ENCODE measurements around the gene DAD1.

Gene DAD1

DNA sequence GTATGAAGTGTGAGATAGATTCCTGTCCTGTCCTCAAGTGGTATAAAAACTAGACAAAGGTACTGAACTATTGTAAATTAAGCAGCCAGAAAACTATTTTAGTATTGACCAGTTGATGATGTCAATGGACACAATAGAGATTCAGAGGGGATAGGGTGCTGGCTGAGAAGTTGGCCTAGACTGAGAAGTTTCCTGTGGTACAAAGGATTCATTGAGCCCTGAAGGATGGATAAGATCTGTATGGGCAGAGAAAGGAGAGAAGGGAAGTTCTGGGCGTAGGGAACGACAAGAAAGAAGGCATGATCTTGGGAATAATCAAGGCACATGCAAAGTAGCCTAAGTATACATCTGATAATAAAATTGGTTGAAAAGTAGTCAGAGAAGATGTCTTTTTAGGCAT is 44.6 kb downstream of the DAD1 start:
- TF ChIP-seq GATA2 (IDR thresholded peaks at IDR 0.05; ENCODE audit: low read depth, low read length) (no peak), GATA3 (IDR thresholded peaks at IDR 0.05; ENCODE audit: low read depth, low read length) (no peak)

- TF ChIP-seq GATA3 (IDR thresholded peaks at IDR 0.05; ENCODE audit: low read depth, low read length), result peak; percentile 17; the same call in 1 of the 2 replicates
- no peak; the same call in 1 of the 2 replicates for TF ChIP-seq GATA2 (IDR thresholded peaks at IDR 0.05; ENCODE audit: low read depth, low read length)
Observed at GRCh38 chr14:22542360-22542759, 46.7 kb downstream of the DAD1 start.

GRCh38 chr14:22541721-22542120 is 47.3 kb downstream of the DAD1 start:
- TF ChIP-seq GATA3 (IDR thresholded peaks at IDR 0.05; ENCODE audit: low read depth, low read length) (no peak), GATA2 (IDR thresholded peaks at IDR 0.05; ENCODE audit: low read depth, low read length) (no peak)

GRCh38 chr14:22540811-22541360 is 48.1 kb downstream of the DAD1 start:
- TF ChIP-seq GATA2 (IDR thresholded peaks at IDR 0.05; ENCODE audit: low read depth, low read length), result no peak

DNA sequence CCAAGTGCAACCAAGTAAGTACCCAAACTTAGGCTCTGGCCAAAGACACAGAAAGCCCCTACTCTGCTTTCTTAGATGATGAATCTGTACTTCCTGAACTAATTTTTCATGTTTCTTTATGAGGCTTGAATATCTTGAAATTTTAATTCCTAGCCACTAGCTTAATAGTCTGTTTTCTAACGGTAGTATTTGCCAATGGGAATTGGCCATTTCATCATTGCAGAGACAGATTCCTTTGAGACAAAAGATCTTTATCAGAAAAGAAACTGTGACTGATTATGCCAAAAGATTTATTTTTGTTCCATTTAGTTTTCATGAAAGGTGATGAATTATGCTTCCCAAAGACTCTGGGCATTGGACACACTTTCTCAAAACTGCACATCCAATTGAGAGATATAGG is 48.7 kb downstream of the DAD1 start:
- no peak for TF ChIP-seq GATA2 (IDR thresholded peaks at IDR 0.05; ENCODE audit: low read depth, low read length)
- no peak for TF ChIP-seq GATA3 (IDR thresholded peaks at IDR 0.05; ENCODE audit: low read depth, low read length)

- no peak for TF ChIP-seq GATA3 (IDR thresholded peaks at IDR 0.05; ENCODE audit: low read depth, low read length)
- TF ChIP-seq GATA2 (IDR thresholded peaks at IDR 0.05; ENCODE audit: low read depth, low read length), result no peak
Observed at GRCh38 chr14:22539831-22540230, 49.2 kb downstream of the DAD1 start.

- TF ChIP-seq GATA3 (IDR thresholded peaks at IDR 0.05; ENCODE audit: low read depth, low read length) (no peak), GATA2 (IDR thresholded peaks at IDR 0.05; ENCODE audit: low read depth, low read length) (no peak)
Observed at GRCh38 chr14:22538671-22539228, 50.3 kb downstream of the DAD1 start.

GRCh38 chr14:22537436-22538310 is 51.4 kb downstream of the DAD1 start:
- TF ChIP-seq GATA2 (IDR thresholded peaks at IDR 0.05; ENCODE audit: low read depth, low read length) (no peak), GATA3 (IDR thresholded peaks at IDR 0.05; ENCODE audit: low read depth, low read length) (no peak)

GRCh38 chr14:22536853-22537338 is 52.1 kb downstream of the DAD1 start:
- TF ChIP-seq GATA3 (IDR thresholded peaks at IDR 0.05; ENCODE audit: low read depth, low read length) (no peak), GATA2 (IDR thresholded peaks at IDR 0.05; ENCODE audit: low read depth, low read length) (no peak)

DNA sequence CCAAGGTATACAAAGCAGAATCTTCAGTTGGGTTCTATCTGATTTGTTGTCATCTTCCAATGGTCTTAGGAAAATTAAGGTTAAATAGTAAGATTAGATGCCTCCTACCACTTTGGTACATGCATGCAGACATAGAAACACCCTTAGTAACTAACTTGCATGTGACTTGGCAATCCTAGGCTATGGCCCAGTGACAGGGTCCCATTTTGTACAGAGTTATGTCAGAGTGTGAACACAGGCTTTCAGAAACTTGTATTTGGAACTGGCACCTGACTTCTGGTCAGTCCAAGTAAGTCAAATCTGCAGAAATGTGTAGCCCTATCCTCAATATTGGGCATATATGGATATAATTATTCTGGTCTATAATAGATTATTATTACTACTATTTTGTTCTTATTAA is 53.1 kb downstream of the DAD1 start:
- TF ChIP-seq GATA3 (IDR thresholded peaks at IDR 0.05; ENCODE audit: low read depth, low read length) (no peak), GATA2 (IDR thresholded peaks at IDR 0.05; ENCODE audit: low read depth, low read length) (no peak)

DNA sequence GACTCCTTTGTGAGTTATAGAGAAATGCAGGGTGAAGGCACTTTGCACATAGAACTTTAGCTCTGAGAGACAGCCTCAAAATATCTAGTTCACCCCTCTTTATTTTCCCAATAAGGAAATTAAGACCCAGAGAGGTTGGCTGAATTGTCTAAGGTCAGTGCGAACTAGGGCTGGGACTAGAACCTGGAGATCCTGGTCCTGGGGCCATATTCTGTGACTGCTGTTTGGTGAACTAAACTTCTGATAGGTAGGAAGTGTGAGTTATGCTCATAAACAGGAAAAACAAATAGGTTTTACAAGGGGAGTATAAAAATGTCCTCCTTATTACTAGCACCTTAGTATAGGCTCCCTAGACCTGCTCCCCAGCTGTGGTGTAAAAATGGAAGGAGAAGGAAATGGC is 53.9 kb downstream of the DAD1 start:
- TF ChIP-seq GATA2 (IDR thresholded peaks at IDR 0.05; ENCODE audit: low read depth, low read length), result no peak
- TF ChIP-seq GATA3 (IDR thresholded peaks at IDR 0.05; ENCODE audit: low read depth, low read length), result no peak

DNA sequence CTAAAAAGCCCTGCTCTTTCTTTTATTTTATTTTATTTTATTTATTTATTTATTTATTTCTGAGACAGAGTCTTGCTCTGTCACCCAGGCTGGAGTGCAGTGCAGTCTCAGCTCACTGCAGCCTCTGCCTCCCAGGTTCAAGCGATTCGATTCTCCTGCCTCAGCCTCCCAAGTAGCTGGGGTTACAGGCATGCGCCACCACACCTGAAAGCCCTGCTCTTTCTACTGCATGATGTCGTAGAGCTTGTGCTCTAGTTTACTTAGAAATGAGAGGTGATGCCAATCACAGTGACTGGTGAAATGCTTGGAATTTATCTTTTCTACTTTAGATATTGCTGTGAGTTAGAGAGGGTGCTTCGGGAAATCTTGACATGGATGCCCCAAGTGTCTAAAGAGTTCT is 54.5 kb downstream of the DAD1 start:
- TF ChIP-seq GATA2 (IDR thresholded peaks at IDR 0.05; ENCODE audit: low read depth, low read length) (no peak), GATA3 (IDR thresholded peaks at IDR 0.05; ENCODE audit: low read depth, low read length) (no peak)

DNA sequence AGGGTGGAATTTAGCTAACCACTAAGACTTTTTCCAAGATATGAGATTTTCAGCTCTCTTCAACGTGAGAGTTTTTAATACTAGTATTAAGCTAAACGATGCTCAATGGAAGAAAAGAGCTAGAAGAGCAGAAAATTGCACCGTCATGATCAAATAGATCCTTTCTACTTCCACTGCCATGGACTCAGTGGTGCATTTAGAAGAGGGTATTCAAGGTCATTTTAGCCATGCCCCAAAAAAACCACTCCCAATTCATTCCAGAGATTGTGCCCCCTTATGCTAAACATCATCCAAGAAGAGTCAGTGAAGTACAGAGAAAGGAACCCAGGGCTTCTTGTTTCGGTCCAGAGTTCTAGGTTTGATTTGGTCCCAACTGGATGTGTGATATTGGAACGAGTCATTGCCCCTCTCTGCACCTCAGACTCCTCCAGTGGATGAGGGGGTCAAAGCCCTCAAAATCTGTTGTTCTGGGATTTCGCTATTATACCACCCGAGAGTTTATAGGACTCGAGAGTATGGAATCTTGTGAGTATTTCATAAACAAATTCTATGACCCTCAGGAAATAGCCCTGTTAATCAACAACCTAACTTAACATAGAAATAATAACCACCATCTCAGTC is 55.2 kb downstream of the DAD1 start:
- TF ChIP-seq GATA3 (IDR thresholded peaks at IDR 0.05; ENCODE audit: low read depth, low read length) (no peak), GATA2 (IDR thresholded peaks at IDR 0.05; ENCODE audit: low read depth, low read length) (no peak)

DNA sequence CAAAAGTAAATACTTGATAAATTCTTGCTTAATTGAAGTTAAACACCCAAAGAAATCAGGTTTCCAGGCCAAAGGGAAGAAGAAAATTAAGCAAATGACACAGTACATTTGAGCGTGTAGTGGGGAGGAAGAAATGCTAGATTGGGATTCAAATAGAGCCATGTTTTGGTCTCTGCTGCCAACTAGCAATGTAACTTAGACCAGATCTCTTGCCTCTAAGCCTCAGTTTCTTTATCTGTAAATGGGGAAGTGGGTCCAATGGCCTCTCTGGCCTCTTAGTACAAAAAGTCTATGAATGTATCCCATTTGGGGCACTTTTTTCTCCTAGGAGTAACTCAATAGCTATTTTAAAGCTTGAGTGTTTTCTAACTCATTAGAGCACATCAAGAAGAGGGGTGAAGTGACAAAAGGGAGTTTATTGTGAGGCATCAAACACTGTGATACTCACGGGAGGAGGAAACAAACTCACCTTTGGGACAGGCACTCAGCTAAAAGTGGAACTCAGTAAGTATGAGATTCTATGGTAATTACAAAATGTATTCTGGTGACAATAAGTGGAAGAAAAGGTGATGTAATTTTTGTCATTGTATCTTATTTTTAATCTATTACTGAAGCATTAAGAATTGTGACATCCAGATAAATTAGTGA is 55.8 kb downstream of the DAD1 start:
- no peak for TF ChIP-seq GATA2 (IDR thresholded peaks at IDR 0.05; ENCODE audit: low read depth, low read length)
- no peak for TF ChIP-seq GATA3 (IDR thresholded peaks at IDR 0.05; ENCODE audit: low read depth, low read length)

All from SH-SY5Y (cell line).